Fibroblast of lung (primary cell): ENCODE data around the gene CLMN. TPM values are rescaled to one million over a fixed set of nuclear protein-coding genes. Genes with fewer than 3 reads are reported as not detected.
"Not testable (repeated sequence)": the region's sequence is repeated elsewhere in the genome, so short reads cannot be mapped to it uniquely, and the experiment has no call there.

ENCODE experiments used
- DNase-seq, 2 donors: peaks; one replicate each; pipeline versions ENCODE4 v3.0.0 to v3.0.0-alpha.2; 2010; ENCODE audit warnings: low read depth in 2 of 2
- H2AFZ ChIP-seq: 2 replicates; pipeline ENCODE4 v1.5.1; 2012; ENCODE audit warnings: low read length, control low read depth, inconsistent platforms
- H3K27ac ChIP-seq: 2 replicates; pipeline ENCODE4 v1.5.1; 2011; ENCODE audit warnings: low read length, control low read depth; ENCODE audit not compliant: insufficient read depth
- H3K27me3 ChIP-seq: 2 replicates; pipeline ENCODE4 v1.5.1; 2011; ENCODE audit warnings: mild to moderate bottlenecking, low read length; ENCODE audit not compliant: control insufficient read depth, insufficient read depth
- H3K36me3 ChIP-seq: 2 replicates; pipeline ENCODE4 v1.5.1; 2011; ENCODE audit warnings: low read length; ENCODE audit not compliant: control insufficient read depth, insufficient read depth
- H3K4me1 ChIP-seq: 2 replicates; pipeline ENCODE4 v1.5.1; 2011; ENCODE audit warnings: low read length; ENCODE audit not compliant: control insufficient read depth, insufficient read depth; ENCODE audit errors: extremely low read depth
- H3K4me2 ChIP-seq: 2 replicates; pipeline ENCODE4 v1.5.1; 2011; ENCODE audit warnings: low read length, control low read depth; ENCODE audit not compliant: insufficient read depth; ENCODE audit errors: extremely low read depth
- H3K4me3 ChIP-seq, 4 experiments: fragments of 200-600 bp in 1 of 4; sonication (generic) in 1 of 4; replicated peaks in 1 of 4; 2 replicates each; pipeline ENCODE4 v1.5.1; 2011 to 2016; ENCODE audit warnings: low read length in 4 of 4, low read depth in 3 of 4, mild to moderate bottlenecking in 3 of 4, control low read depth in 2 of 4, inconsistent platforms in 1 of 4, mixed read lengths in 1 of 4; ENCODE audit not compliant: insufficient read depth in 1 of 4; ENCODE audit errors: control extremely low read depth in 1 of 4
- H3K79me2 ChIP-seq: 2 replicates; pipeline ENCODE4 v1.5.1; 2012; ENCODE audit warnings: mild to moderate bottlenecking, low read length, inconsistent platforms; ENCODE audit not compliant: control insufficient read depth, insufficient read depth
- H3K9ac ChIP-seq: 2 replicates; pipeline ENCODE4 v1.5.1; 2011; ENCODE audit warnings: mild to moderate bottlenecking, low read length, control low read depth; ENCODE audit not compliant: insufficient read depth
- H3K9me3 ChIP-seq: 2 replicates; pipeline ENCODE4 v1.5.1; 2012; ENCODE audit warnings: low read depth, low read length; ENCODE audit not compliant: control insufficient read depth, insufficient read depth
- H4K20me1 ChIP-seq: 2 replicates; pipeline ENCODE4 v1.5.1; 2011; ENCODE audit warnings: low read length; ENCODE audit not compliant: control insufficient read depth, insufficient read depth; ENCODE audit errors: extremely low read depth
- CTCF ChIP-seq, 2 donors: IDR thresholded peaks in 1 of 2; conservative IDR thresholded peaks in 1 of 2; 1 replicate in 1 of 2; 2 replicates in 1 of 2; pipeline ENCODE4 v1.5.1; 2011 to 2012; ENCODE audit warnings: low read length in 2 of 2, control low read depth in 1 of 2, inconsistent platforms in 1 of 2, low read depth in 1 of 2, mild to moderate bottlenecking in 1 of 2
- EZH2 ChIP-seq: IDR thresholded peaks from 2 replicates; pipeline ENCODE4 v1.5.1; 2012; ENCODE audit warnings: low read length, control low read depth, mild to moderate bottlenecking; ENCODE audit errors: missing control alignments
- polyA plus RNA-seq, 2 donors: library from polyadenylated mRNA; depleted of rRNA in 1 of 2; stranded (reverse) in 1 of 2; unstranded in 1 of 2; fragments of >200 nt; gene quantifications; 2 replicates each; pipeline ENCODE4 v1.2.1, GENCODE V29; 2011 to 2012; ENCODE audit warnings: missing spikeins in 1 of 2
- total RNA-seq: library from RNA; depleted of rRNA; stranded (reverse); fragments of >200 nt; gene quantifications from 2 replicates; pipeline ENCODE4 v1.2.1, GENCODE V29; 2014

Gene CLMN
- total and polyA plus RNA-seq, 2 donors (not counting 1 experiment from before 2014, with no cell fraction given): 0.83 to 2.7 TPM

GRCh38 chr14:95204705-95205104 is 115.0 kb downstream of the CLMN start:
- H3K9me3 ChIP-seq: no peaks in the 10 kb centered on the region
- H4K20me1 ChIP-seq: no peaks in the 10 kb centered on the region
- no peaks in the 10 kb centered on the region for H3K79me2 ChIP-seq
- no peak for TF ChIP-seq EZH2
- no peak for TF ChIP-seq CTCF (conservative IDR thresholded peaks at IDR 0.05 in 1 of 2, IDR thresholded peaks at IDR 0.05 in 1 of 2; ENCODE audit: low read depth in 1 of 2, low read length in 2 of 2)
- DNase-seq: no peak
- H3K27me3 ChIP-seq: no peaks in the 10 kb centered on the region
- H3K4me1 ChIP-seq: no peaks in the 10 kb centered on the region
- no peak overlapping the region for H3K4me3 ChIP-seq
- H2AFZ ChIP-seq: no peak overlapping the region
- no peak overlapping the region for H3K4me2 ChIP-seq
- H3K9ac ChIP-seq: no peak overlapping the region
- no peak overlapping the region for H3K27ac ChIP-seq
- H3K36me3 ChIP-seq: no peaks in the 10 kb centered on the region

- not testable (repeated sequence) for H3K27ac ChIP-seq, H3K9me3 ChIP-seq, DNase-seq, H3K4me2 ChIP-seq, H3K4me1 ChIP-seq, H3K4me3 ChIP-seq, H4K20me1 ChIP-seq, H3K36me3 ChIP-seq, H2AFZ ChIP-seq, H3K79me2 ChIP-seq, H3K27me3 ChIP-seq, H3K9ac ChIP-seq
Measured at GRCh38 chr14:95201745-95202144, 118.0 kb downstream of the CLMN start.

- no peak overlapping the region for H3K9ac ChIP-seq
- no peak overlapping the region for H2AFZ ChIP-seq
- H3K27me3 ChIP-seq: no peaks in the 10 kb centered on the region
- H3K36me3 ChIP-seq: no peaks in the 10 kb centered on the region
- H3K4me1 ChIP-seq: no peaks in the 10 kb centered on the region
- no peak overlapping the region for H3K27ac ChIP-seq
- H3K4me2 ChIP-seq: no peak overlapping the region
- no peaks in the 10 kb centered on the region for H3K9me3 ChIP-seq
- TF ChIP-seq CTCF (conservative IDR thresholded peaks at IDR 0.05 in 1 of 2, IDR thresholded peaks at IDR 0.05 in 1 of 2; ENCODE audit: low read depth in 1 of 2, low read length in 2 of 2) (no peak), EZH2 (no peak)
- no peak overlapping the region for H3K4me3 ChIP-seq
- H4K20me1 ChIP-seq: no peaks in the 10 kb centered on the region
- no peaks in the 10 kb centered on the region for H3K79me2 ChIP-seq
- DNase-seq: no peak
Measured at GRCh38 chr14:95200404-95200803, 119.3 kb downstream of the CLMN start.
